RWPE1 (cell line): ENCODE data around the gene INPP5J.

ENCODE experiments used
- CTCF ChIA-PET: fragments of 350-600 bp; sonication (Branson Sonifier 250); formaldehyde crosslinking; extraction: SDS; loops from one replicate; lab custom pipeline; 2021; lab: Yijun Ruan, JAX
- POLR2A ChIA-PET: fragments of 400-600 bp; formaldehyde crosslinking; extraction: SDS; loops from one replicate; lab custom pipeline; 2020; ENCODE audit warnings: antibody characterized with exemption; ENCODE audit not compliant: low non-redundant PET; lab: Yijun Ruan, JAX
- DNase-seq: peaks from one replicate; pipeline ENCODE4 v3.0.0; 2012; ENCODE audit warnings: low spot score
- H3K27ac ChIP-seq: fragments of 450-650 bp; 2 replicates; pipeline ENCODE4 v1.5.1; 2017
- TF ChIP-seq, protein P1 (sequence below): fragments of 450-650 bp; conservative IDR thresholded peaks from 2 replicates; pipeline ENCODE4 v1.5.1; 2017; ENCODE audit warnings: low read depth, mild to moderate bottlenecking

INPP5J gene

DNA sequence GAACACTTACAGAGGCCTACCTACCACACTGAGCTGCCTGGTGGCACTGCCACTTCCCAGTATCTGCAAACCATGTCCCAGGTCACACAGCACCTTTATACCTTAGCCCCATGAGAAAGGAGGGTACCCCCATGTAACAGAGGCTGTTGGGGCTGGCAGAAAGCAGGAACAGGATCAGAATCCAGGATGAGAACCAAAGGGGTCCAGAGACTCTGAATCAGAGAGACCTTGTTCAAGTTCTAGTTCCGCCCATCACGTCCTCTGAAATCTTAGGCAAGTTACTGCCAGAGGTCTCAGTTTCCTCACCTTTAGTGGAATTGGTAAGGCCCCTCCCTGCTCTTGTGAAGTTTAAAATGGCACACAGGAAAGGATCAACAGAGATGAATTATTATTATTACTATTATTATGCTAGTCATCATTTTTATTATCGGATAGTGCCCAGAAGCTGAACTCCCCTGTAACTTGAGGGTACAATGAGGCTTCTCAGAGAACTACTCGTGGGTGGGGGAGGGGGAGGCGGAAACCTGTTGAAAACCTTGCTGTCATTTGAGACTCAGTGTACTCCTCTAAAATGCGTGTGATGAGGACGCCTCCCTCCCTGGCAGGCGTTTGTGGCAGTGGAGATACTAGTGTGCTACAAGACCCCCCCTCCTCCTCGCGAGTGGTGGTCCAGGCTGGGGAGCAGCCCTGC is 24.7 kb upstream of the INPP5J start:
- TF ChIP-seq, protein P1, sequence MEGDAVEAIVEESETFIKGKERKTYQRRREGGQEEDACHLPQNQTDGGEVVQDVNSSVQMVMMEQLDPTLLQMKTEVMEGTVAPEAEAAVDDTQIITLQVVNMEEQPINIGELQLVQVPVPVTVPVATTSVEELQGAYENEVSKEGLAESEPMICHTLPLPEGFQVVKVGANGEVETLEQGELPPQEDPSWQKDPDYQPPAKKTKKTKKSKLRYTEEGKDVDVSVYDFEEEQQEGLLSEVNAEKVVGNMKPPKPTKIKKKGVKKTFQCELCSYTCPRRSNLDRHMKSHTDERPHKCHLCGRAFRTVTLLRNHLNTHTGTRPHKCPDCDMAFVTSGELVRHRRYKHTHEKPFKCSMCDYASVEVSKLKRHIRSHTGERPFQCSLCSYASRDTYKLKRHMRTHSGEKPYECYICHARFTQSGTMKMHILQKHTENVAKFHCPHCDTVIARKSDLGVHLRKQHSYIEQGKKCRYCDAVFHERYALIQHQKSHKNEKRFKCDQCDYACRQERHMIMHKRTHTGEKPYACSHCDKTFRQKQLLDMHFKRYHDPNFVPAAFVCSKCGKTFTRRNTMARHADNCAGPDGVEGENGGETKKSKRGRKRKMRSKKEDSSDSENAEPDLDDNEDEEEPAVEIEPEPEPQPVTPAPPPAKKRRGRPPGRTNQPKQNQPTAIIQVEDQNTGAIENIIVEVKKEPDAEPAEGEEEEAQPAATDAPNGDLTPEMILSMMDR = no peak
- CTCF ChIA-PET = no interaction called here

DNA sequence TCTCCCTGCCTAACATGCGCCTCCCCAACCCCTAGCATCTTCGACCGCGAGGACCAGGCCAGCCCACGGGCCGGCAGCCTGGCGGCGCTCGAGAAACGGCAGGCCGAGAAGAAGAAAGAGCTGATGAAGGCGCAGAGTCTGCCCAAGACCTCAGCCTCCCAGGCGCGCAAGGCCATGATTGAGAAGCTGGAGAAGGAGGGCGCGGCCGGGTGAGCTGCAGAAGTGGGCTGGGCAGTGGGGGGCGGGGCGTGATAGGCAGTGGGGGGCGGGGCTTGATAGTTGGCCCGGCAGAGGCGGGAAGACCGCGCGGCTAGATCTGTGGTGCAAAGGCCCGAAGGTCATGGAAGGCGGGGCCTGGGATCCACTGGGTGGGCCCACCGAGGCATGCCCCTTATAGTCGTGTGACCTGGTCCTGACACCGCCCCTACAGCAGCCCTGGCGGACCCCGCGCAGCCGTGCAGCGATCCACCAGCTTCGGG is 24.1 kb upstream of the INPP5J start:
- H3K27ac ChIP-seq = peak overlapping the region; percentile 69
- CTCF ChIA-PET = no interaction called here
- DNase-seq = no peak
- TF ChIP-seq, protein P1 = no peak
- POLR2A ChIA-PET = no interaction called here

More for the DNA sequence above, 24.7 kb upstream of the INPP5J start:
- DNase-seq = no peak
- POLR2A ChIA-PET = no interaction called here
- peak overlapping the region; percentile 69; the same call in 1 of the 2 replicates for H3K27ac ChIP-seq

DNA sequence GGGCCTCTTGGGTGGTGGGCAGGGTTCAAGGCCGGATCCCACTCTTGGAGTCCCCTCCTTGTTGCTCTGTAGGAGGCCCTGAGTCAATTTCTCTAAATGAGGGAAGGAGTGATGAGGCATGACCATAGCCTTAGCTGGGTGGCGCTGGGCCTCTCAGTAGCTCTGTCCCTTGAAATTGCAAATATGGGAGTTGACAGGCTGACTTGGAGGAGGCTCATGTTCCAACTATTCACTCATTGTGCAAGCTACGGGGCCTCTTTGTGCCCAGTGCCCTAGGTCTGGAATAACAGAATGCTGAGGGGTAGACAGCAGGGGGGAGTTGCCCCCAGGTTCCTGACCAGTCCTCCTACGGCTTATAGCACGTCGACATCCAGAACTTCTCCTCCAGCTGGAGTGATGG is 23.4 kb upstream of the INPP5J start:
- ChIA-PET POLR2A (no interaction called here), CTCF (no interaction called here)
- TF ChIP-seq, protein P1 = no peak
- H3K27ac ChIP-seq = peak overlapping the region; percentile 69
- DNase-seq = no peak

DNA sequence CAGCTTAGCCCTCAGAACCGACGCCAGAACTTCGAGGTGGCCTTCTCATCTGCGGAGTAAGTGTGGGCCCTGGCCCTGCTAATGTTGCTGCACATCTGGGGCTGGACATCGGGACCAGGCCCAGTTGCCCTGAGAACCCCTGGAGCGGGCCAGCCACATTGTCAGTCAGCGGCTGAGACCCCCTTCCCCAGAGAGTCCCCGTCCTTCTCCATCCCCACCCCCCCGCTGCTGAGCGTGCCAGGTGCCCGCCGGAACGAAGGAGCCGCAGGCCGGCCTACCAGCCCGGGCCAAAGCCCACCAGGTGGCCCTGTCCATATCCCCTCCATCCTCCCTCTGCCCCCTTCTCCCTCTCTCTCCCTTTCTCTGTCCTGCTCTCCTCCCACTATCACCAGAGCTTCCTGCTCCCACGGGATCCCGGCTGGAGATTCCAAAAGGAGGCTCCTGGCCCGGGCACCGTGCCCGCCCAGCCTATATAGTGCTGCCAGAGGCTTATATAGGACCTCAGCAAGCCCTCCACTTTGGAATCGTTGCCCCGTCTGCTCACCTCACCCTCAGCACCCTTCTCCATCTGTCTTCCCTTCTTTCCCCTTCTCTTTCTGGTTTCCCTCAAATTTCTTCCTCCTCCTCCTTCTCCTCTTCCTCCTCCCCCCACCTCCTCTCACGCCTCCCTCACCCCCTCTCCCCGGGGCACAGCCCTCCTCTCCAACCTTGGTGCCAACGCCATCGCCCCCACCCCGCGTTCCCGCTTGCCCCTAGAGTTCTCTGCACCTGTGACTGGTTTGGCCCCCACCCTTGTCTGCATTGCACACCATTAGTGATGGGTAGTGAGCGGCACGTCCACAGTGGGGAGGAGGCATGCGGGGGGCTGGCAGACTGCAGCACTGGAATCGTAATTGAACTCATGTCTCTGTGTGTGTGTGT is 22.7 kb upstream of the INPP5J start:
- CTCF ChIA-PET = no interaction called here
- DNase-seq = no peak
- POLR2A ChIA-PET = no interaction called here
- peak overlapping the region; percentile 69 for H3K27ac ChIP-seq
- TF ChIP-seq, protein P1 = no peak

DNA sequence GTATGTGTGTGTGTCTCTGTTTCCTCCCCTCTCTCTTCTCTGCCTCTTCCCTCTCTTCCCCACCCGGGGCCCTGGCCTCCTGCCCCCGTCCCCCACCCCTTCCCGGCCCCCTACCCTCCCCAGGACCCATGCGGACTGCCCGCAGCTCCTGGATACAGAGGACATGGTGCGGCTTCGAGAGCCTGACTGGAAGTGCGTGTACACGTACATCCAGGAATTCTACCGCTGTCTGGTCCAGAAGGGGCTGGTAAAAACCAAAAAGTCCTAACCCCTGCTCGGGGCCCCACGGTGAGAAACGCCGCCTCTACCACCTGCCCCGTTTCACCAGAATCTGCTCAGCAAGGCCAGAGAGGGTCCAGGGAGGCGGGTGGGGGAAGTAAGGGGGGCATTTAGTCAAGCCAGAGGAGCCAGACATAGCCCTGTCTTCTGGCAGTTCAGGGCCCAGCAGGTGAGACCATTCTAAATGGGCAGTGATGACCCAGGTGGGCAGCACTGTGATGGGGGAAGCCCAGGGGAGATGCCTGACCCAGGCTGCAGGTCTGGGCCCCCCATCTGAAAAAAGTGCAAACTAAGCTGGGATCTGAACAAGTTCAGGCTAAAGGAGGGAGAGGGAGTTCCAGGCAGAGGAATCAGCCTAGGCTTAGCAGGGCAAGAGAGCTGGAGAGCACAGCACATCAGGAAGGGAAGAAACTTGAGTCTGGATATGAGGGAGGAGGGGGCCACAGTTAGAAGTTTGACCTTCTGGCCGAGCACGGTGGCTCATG is 21.8 kb upstream of the INPP5J start:
- ChIA-PET POLR2A (no interaction called here), CTCF (no interaction called here)
- H3K27ac ChIP-seq = peak overlapping the region; percentile 69

More for the DNA sequence above, 21.8 kb upstream of the INPP5J start:
- DNase-seq = no peak
- TF ChIP-seq, protein P1 = no peak
